Loucy (cell line): Measurements from ENCODE around the gene VMAC.

Experiments used
- H2AFZ ChIP-seq: fragments of 200-600 bp; sonication (generic); 2 replicates; pipeline ENCODE4 v1.6.0; 2016; ENCODE audit warnings: antibody characterized with exemption, mild to moderate bottlenecking, low read length, moderate library complexity
- H3F3A ChIP-seq: fragments of 200-600 bp; 2 replicates; pipeline ENCODE4 v1.6.0; 2016; ENCODE audit warnings: antibody characterized with exemption, low read depth, mild to moderate bottlenecking
- H3K27me3 ChIP-seq: fragments of 200-600 bp; sonication (generic); 2 replicates; pipeline ENCODE4 v1.6.1; 2014; ENCODE audit warnings: low read length, mild to moderate bottlenecking; ENCODE audit not compliant: insufficient read depth, poor library complexity, severe bottlenecking
- H3K36me3 ChIP-seq: fragments of 200-600 bp; sonication (generic); 2 replicates; pipeline ENCODE4 v1.6.1; 2016; ENCODE audit warnings: low read length; ENCODE audit not compliant: insufficient read depth
- H3K4me1 ChIP-seq: fragments of 200-600 bp; sonication (generic); 2 replicates; pipeline ENCODE4 v1.5.1; 2014; ENCODE audit warnings: low read length, mild to moderate bottlenecking; ENCODE audit not compliant: insufficient read depth, poor library complexity, severe bottlenecking
- H3K4me2 ChIP-seq: fragments of 200-600 bp; sonication (generic); 2 replicates; pipeline ENCODE4 v1.6.0; 2014; ENCODE audit warnings: antibody characterized with exemption, low read length, low read depth, mild to moderate bottlenecking; ENCODE audit not compliant: poor library complexity, severe bottlenecking
- H3K4me3 ChIP-seq: fragments of 200-600 bp; sonication (generic); 2 replicates; pipeline ENCODE4 v1.5.1; 2014; ENCODE audit warnings: low read length, mild to moderate bottlenecking, mixed read lengths; ENCODE audit not compliant: poor library complexity, severe bottlenecking
- H3K79me2 ChIP-seq: fragments of 200-600 bp; sonication (generic); 2 replicates; pipeline ENCODE4 v1.6.1; 2014; ENCODE audit warnings: low read length; ENCODE audit not compliant: insufficient read depth
- H3K9ac ChIP-seq: fragments of 200-600 bp; sonication (generic); 2 replicates; pipeline ENCODE4 v1.6.0; 2014; ENCODE audit warnings: mild to moderate bottlenecking, low read depth, low read length, moderate library complexity; ENCODE audit not compliant: poor library complexity, severe bottlenecking
- H3K9me2 ChIP-seq: fragments of 200-600 bp; sonication (generic); replicated peaks from 2 replicates; pipeline ENCODE4 v1.6.1; 2016; ENCODE audit warnings: low read depth, low read length, mixed read lengths
- H3K9me3 ChIP-seq: fragments of 200-600 bp; sonication (generic); 2 replicates; pipeline ENCODE4 v1.6.1; 2014; ENCODE audit warnings: mild to moderate bottlenecking, antibody characterized with exemption, low read length, low read depth; ENCODE audit not compliant: insufficient read depth
- H4K20me1 ChIP-seq: fragments of 200-600 bp; sonication (generic); 2 replicates; pipeline ENCODE4 v1.6.0; 2014; ENCODE audit warnings: antibody characterized with exemption, low read length, mild to moderate bottlenecking; ENCODE audit not compliant: insufficient read depth, poor library complexity, severe bottlenecking
- EZH2phosphoT487 ChIP-seq: fragments of 200-600 bp; IDR thresholded peaks from 2 replicates; pipeline ENCODE4 v1.6.1; 2018; ENCODE audit warnings: antibody characterized with exemption, mild to moderate bottlenecking, moderate library complexity, borderline replicate concordance
- TF ChIP-seq, protein P1 (sequence below): fragments of 200-600 bp; sonication (generic); conservative IDR thresholded peaks from 2 replicates; pipeline ENCODE4 v1.5.1; 2014; ENCODE audit warnings: mild to moderate bottlenecking, antibody characterized with exemption, low read length

The VMAC gene

DNA sequence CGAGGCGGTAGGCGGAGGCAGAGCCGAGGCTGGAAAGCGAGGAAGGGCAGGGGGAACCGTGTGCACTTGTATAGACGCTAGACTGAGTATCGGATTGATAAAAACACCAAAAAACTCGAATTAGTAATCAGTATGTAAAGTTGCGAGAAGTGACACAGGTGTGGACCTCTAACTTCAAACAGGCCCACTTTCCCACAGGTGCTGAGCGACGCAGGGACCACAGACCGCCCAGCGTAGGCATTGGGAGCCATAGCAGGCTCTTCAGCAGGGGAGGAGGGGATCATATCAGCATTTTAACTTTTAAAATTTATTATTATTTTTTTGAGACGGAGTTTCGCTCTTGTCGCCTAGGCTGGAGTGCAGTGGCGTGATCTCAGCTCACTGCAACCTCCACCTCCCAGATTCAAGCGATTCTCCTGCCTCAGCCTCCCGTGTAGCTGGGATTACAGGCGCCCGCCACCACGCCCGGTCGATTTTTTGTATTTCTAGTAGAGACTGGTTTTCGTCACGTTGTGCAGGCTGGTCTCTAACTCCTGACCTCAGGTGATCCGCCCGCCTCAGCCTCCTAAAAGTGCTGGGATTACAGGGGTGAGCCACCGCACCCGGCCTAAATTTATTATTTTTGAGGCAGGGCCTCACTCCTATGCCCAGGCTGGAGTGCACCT is 574 bp downstream of the VMAC start:
- Histone ChIP-seq H3K27me3 (no peaks in the 10 kb centered on the region), H2AFZ (peak overlapping the region; percentile 81; the same call in 1 of the 2 replicates), H3K79me2 (peaks cover 32% of the 10 kb centered on the region), H3K9ac (peak overlapping the region; percentile 88), H3K4me2 (peak overlapping the region; percentile 82), H4K20me1 (peaks cover 24% of the 10 kb centered on the region), H3K4me1 (peaks cover 18% of the 10 kb centered on the region), H3F3A (no peaks in the 10 kb centered on the region), H3K9me2 (no peaks in the 10 kb centered on the region), H3K36me3 (no peaks in the 10 kb centered on the region), H3K4me3 (peak overlapping the region; percentile 95), H3K9me3 (no peaks in the 10 kb centered on the region)
- TF ChIP-seq, protein P1, sequence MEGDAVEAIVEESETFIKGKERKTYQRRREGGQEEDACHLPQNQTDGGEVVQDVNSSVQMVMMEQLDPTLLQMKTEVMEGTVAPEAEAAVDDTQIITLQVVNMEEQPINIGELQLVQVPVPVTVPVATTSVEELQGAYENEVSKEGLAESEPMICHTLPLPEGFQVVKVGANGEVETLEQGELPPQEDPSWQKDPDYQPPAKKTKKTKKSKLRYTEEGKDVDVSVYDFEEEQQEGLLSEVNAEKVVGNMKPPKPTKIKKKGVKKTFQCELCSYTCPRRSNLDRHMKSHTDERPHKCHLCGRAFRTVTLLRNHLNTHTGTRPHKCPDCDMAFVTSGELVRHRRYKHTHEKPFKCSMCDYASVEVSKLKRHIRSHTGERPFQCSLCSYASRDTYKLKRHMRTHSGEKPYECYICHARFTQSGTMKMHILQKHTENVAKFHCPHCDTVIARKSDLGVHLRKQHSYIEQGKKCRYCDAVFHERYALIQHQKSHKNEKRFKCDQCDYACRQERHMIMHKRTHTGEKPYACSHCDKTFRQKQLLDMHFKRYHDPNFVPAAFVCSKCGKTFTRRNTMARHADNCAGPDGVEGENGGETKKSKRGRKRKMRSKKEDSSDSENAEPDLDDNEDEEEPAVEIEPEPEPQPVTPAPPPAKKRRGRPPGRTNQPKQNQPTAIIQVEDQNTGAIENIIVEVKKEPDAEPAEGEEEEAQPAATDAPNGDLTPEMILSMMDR, result no peak
- no peak for TF ChIP-seq EZH2phosphoT487

DNA sequence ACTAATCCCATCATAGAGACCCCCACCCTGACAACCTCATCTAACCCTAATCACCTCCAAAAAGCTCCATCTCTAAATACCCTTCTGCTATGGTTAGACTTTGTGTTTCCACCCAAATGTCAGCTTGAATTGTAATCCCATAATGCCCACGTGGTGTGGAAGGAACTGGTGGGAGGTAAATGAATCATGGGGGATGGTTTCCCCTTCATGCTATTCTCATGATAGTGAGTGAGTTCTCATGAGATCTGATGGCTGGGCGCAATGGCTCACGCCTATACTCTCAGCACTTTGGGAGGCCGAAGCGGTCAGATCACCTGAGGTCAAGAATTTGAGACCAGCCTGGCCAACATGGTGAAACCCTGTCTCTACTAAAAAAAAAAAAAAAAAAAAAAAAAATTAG is 2.6 kb downstream of the VMAC start:
- Histone ChIP-seq H3K9me3 (no peaks in the 10 kb centered on the region), H3K4me2 (no peak overlapping the region), H3K9me2 (no peaks in the 10 kb centered on the region), H3K36me3 (no peaks in the 10 kb centered on the region), H3K4me3 (no peak overlapping the region), H4K20me1 (peaks cover 12% of the 10 kb centered on the region), H3K9ac (no peak overlapping the region), H3K27me3 (no peaks in the 10 kb centered on the region), H3K4me1 (peaks cover 8% of the 10 kb centered on the region), H3F3A (no peaks in the 10 kb centered on the region), H2AFZ (no peak overlapping the region), H3K79me2 (peaks cover 13% of the 10 kb centered on the region)
- TF ChIP-seq EZH2phosphoT487, result no peak
- TF ChIP-seq, protein P1, result no peak

DNA sequence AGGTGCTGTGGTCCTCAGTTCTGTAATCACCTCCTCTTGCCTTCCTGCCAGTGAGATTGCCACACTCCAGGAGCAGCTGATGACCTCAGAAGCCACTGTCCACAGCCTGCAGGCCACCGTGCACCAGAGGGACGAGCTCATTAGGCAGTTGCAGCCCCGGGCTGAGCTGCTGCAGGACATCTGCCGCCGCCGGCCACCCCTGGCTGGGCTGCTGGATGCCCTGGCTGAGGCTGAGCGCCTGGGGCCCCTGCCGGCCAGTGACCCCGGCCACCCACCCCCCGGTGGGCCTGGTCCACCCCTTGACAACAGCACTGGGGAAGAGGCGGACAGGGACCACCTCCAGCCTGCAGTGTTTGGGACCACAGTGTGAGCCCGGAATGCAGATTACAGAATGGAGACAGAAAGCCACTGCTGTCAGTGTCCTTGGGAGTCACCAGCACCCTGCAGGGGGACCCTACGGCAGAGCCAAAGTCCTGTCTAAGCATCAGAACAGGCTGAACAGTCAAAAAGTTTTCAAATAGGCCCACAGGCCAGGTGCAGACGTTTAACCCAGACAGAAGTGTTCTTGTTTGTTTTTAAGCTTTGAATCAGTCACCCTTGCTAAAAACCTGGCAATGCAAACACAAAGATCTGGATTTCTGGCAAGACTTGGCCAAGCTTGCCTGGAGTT is 4.2 kb downstream of the VMAC start:
- H3F3A ChIP-seq, result no peaks in the 10 kb centered on the region
- TF ChIP-seq, protein P1, result no peak
- no peak for TF ChIP-seq EZH2phosphoT487
- no peak overlapping the region for H3K9ac ChIP-seq

More for the DNA sequence above, 4.2 kb downstream of the VMAC start:
- no peak overlapping the region for H3K4me2 ChIP-seq
- no peaks in the 10 kb centered on the region for H3K4me1 ChIP-seq
- no peak overlapping the region for H3K4me3 ChIP-seq
- H3K9me3 ChIP-seq, result no peaks in the 10 kb centered on the region
- no peaks in the 10 kb centered on the region for H3K27me3 ChIP-seq
- H3K79me2 ChIP-seq, result no peaks in the 10 kb centered on the region
- no peak overlapping the region for H2AFZ ChIP-seq
- H4K20me1 ChIP-seq, result no peaks in the 10 kb centered on the region
- H3K36me3 ChIP-seq, result no peaks in the 10 kb centered on the region
- H3K9me2 ChIP-seq, result no peaks in the 10 kb centered on the region
